PFSK-1 (cell line): ENCODE measurements around the gene MKLN1.

Source experiments
- FOXP2 ChIP-seq: optimal IDR thresholded peaks from 2 replicates; pipeline ENCODE3; 2011; ENCODE audit warnings: borderline replicate concordance, control low read depth, inconsistent platforms; ENCODE audit not compliant: insufficient read depth; ENCODE audit errors: extremely low read length, extremely low read depth
- POLR2AphosphoS5 ChIP-seq: IDR thresholded peaks from 2 replicates; pipeline ENCODE4 v1.6.1; 2012; ENCODE audit warnings: low read depth, mild to moderate bottlenecking, control low read depth, low read length, moderate library complexity
- SIN3A ChIP-seq: IDR thresholded peaks from 2 replicates; pipeline ENCODE4 v1.6.1; 2012; ENCODE audit warnings: mild to moderate bottlenecking, low read length, moderate library complexity, borderline replicate concordance; ENCODE audit not compliant: insufficient read depth
- TAF1 ChIP-seq: IDR thresholded peaks from 2 replicates; pipeline ENCODE4 v1.6.1; 2012; ENCODE audit warnings: low read length, control low read depth, borderline replicate concordance; ENCODE audit not compliant: insufficient read depth
- TF ChIP-seq, protein P1 (sequence below), 2 experiments: IDR thresholded peaks; 2 replicates each; pipeline versions ENCODE4 v1.6.1 to v1.8.0; 2011 to 2012; ENCODE audit warnings: low read depth in 2 of 2, low read length in 2 of 2, control low read depth in 1 of 2, inconsistent platforms in 1 of 2, mild to moderate bottlenecking in 1 of 2, moderate library complexity in 1 of 2; ENCODE audit not compliant: insufficient read depth in 1 of 2

Gene MKLN1

DNA sequence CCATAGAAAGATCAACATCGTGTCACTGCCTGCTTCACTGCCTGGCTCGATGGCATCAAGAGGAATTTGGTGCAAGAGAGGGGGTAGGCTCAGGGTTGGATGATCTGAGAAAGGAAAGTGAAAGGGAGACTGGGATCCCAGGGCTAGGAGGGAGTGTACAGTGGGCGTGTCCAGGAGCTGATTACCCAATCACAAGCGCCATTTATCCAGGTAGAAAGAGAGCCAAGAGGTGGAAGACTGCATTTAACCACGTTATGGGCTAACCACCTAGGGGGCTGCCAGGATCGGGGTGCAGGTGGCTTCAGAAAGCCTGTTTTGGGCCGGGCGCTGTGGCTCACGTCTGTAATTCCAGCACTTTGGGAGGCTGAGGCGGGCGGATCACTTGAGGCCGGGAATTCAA is 218.4 kb downstream of the MKLN1 start:
- TF ChIP-seq FOXP2 (no peak), SIN3A (no peak), POLR2AphosphoS5 (no peak), TAF1 (no peak)
- TF ChIP-seq, protein P1, sequence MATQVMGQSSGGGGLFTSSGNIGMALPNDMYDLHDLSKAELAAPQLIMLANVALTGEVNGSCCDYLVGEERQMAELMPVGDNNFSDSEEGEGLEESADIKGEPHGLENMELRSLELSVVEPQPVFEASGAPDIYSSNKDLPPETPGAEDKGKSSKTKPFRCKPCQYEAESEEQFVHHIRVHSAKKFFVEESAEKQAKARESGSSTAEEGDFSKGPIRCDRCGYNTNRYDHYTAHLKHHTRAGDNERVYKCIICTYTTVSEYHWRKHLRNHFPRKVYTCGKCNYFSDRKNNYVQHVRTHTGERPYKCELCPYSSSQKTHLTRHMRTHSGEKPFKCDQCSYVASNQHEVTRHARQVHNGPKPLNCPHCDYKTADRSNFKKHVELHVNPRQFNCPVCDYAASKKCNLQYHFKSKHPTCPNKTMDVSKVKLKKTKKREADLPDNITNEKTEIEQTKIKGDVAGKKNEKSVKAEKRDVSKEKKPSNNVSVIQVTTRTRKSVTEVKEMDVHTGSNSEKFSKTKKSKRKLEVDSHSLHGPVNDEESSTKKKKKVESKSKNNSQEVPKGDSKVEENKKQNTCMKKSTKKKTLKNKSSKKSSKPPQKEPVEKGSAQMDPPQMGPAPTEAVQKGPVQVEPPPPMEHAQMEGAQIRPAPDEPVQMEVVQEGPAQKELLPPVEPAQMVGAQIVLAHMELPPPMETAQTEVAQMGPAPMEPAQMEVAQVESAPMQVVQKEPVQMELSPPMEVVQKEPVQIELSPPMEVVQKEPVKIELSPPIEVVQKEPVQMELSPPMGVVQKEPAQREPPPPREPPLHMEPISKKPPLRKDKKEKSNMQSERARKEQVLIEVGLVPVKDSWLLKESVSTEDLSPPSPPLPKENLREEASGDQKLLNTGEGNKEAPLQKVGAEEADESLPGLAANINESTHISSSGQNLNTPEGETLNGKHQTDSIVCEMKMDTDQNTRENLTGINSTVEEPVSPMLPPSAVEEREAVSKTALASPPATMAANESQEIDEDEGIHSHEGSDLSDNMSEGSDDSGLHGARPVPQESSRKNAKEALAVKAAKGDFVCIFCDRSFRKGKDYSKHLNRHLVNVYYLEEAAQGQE (IDR thresholded peaks at IDR 0.05; ENCODE audit: insufficient read depth in 1 of 2, low read depth in 2 of 2, low read length in 2 of 2) = no peak
